ENCODE results near the gene GDF2.

Gene GDF2

DNA sequence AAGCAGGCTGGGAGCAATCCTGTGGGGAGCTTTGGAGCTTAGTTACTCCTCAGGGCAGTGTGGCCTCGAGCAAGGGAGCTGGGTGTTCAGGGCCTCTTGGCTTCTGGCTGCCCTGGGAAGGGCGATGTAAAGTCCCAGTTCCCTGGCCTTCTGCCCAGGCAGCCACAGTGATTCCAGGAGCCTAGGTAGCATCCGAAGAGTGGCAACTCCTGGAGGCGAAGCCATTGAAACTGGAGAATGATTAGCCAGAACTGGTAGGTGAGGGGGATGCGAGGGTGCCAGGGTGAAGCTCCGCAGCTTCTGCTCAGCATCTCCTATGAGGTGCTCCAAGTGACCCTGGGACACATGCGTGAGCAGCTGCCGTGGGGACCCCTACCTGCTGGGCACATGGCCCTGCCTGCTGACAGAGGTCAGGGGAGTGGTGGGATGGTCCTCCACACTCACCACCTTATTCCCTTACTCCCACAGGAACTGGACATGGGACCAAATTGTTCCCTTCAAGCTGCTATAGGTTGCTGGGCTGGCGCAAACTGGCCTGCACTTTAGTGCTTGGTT lies 7.8 kb upstream of the GDF2 start:
- DNase-seq = no peak

DNA sequence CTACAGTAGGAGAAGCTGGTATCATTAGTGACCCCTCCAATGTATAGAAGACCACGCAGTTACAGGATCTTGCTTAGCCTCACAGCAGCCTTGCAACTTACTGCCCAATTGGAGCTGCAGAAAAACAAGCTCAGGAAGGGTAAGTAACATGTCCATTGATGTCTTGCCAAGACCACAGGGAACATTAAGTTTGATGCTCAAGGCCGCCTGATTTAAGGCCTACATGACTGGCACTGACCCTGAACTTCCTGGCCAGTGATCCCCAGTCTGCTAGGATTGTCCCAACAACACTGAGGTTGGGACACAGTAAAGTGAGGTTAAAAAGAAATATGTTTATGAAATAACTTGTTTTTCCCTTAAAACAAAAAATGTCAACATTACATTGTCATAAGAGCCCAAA lies 6.8 kb upstream of the GDF2 start:
- DNase-seq = no peak

- DNase-seq = no peak
These were observed 6.1 kb upstream of the GDF2 start for GRCh38 chr10:47316131-47316530.

DNA sequence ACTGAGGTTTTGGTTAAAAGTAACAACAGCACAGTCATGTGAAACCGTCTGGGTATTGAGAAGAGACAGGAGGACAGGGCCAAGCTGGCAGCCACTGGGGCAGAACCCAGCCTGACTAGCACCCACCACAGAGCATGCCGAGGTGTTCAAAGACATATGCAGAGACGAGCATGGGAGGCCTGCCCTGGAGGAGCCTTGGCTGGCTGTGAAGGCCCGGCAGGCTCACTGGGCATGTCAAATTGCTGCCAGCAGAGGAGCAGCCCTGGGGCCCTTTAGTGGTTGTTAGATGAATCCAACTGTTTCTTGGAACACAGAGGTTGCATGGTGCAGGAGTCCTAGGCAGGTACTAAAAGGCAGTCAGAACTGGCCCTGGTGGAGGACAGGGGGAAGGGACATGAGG lies 5.0 kb upstream of the GDF2 start:
- DNase-seq = no peak

- DNase-seq = peak; percentile 5
These were observed 3.5 kb upstream of the GDF2 start for GRCh38 chr10:47318706-47319105.

DNA sequence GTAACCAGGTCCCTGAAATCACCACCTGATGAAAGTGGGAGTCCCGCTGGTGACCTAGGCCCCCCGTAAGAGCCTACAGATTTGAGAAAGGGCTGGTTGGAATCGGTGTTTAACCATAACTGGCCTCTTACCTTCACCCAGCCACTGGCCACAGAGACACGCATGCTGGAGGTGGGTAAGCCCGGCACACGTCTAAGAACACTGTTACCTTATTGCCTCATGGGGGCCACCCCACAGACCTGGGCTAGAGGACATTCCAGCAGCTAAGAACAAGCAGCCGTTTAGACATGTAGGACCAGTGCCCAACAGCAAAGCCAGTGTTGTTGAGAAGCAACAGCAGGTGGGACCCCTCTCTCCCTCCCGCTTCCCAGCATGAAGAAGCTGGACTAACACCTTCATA lies 2.5 kb upstream of the GDF2 start:
- no peak for DNase-seq

GRCh38 chr10:47320812-47321211 lies 1.4 kb upstream of the GDF2 start:
- DNase-seq = no peak

- DNase-seq = no peak
These were observed 596 bp upstream of the GDF2 start for GRCh38 chr10:47321521-47322195.

GRCh38 chr10:47323087-47323486 lies 833 bp downstream of the GDF2 start:
- DNase-seq = no peak

GRCh38 chr10:47323636-47324296 lies 1.5 kb downstream of the GDF2 start:
- DNase-seq = no peak

GRCh38 chr10:47325303-47326291 lies 3.3 kb downstream of the GDF2 start:
- no peak for DNase-seq

- no peak for DNase-seq
These were observed 4.2 kb downstream of the GDF2 start for GRCh38 chr10:47326306-47326926.

DNA sequence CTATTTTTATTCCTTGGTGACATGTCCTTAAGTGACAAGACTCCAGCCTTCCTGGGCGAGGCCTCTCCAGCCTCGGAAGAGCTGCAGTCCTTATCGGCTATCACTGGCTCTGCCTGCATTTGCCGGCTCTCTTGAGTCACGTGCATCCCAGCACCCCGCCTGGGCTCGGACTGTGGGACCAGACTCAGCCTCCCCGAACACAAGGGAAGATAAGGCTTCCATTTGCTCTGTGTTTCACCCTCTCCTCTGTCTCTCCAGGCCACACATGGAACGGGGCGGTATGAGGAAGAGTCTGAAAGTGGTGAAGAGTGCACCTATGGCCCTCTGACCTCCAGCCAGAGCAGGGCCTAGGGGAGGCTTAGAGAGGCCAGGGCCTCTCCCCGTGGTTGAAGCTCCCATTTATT lies 4.7 kb downstream of the GDF2 start:
- no peak for DNase-seq

GRCh38 chr10:47329855-47330254 lies 7.6 kb downstream of the GDF2 start:
- no peak for DNase-seq

DNA sequence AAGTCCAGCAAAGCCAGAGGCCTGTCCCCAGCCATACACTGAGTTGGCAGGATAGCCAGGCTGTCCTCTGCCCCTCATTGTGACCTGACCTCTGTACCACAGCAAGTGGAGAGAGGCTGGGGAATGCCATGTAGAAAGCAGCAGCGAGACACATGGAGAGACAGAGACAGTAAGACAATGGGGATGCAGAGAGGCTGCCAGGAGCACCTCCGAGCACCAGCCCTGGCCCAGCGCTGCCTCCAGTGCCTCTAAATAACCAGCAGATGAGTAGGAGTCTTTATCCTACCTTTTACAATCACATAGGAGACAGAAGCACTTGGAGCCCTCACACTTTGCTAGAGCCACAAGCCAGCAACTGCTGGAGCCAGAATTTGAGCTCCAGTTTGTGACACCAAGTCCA lies 8.1 kb downstream of the GDF2 start:
- DNase-seq = no peak

GRCh38 chr10:47330804-47331203 lies 8.6 kb downstream of the GDF2 start:
- no peak for DNase-seq

- DNase-seq = no peak
These were observed 9.2 kb downstream of the GDF2 start for GRCh38 chr10:47331491-47331890.

- no peak for DNase-seq
These were observed 9.7 kb downstream of the GDF2 start for GRCh38 chr10:47331954-47332353.

GRCh38 chr10:47332371-47332770 lies 10.1 kb downstream of the GDF2 start:
- DNase-seq = no peak

- no peak for DNase-seq
These were observed 10.7 kb downstream of the GDF2 start for GRCh38 chr10:47332946-47333345.

DNA sequence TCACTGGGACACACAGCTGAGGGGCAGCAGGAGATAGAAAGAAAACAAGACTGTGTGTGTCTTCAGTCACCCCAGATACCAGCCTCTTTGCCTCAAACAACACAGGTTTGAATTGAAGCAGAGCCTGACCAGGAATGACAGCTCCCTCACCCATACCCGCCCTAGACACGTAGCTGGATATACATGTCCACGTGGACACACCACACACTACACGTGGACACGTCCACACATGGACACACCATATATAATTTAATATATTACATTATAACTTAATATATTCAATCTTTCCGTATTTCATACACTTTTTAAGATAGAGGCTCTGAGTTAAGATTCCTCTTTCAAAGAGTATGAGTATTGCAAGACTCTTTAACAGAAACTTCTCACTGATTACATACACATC lies 11.3 kb downstream of the GDF2 start:
- no peak for DNase-seq

- no peak for DNase-seq
These were observed 12.4 kb downstream of the GDF2 start for GRCh38 chr10:47334466-47335295.
